ENCODE data around the gene PRR19.
"Not testable (repeated sequence)": the region's sequence is repeated elsewhere in the genome, so short reads cannot be mapped to it uniquely, and the experiment has no call there.

The PRR19 gene

DNA sequence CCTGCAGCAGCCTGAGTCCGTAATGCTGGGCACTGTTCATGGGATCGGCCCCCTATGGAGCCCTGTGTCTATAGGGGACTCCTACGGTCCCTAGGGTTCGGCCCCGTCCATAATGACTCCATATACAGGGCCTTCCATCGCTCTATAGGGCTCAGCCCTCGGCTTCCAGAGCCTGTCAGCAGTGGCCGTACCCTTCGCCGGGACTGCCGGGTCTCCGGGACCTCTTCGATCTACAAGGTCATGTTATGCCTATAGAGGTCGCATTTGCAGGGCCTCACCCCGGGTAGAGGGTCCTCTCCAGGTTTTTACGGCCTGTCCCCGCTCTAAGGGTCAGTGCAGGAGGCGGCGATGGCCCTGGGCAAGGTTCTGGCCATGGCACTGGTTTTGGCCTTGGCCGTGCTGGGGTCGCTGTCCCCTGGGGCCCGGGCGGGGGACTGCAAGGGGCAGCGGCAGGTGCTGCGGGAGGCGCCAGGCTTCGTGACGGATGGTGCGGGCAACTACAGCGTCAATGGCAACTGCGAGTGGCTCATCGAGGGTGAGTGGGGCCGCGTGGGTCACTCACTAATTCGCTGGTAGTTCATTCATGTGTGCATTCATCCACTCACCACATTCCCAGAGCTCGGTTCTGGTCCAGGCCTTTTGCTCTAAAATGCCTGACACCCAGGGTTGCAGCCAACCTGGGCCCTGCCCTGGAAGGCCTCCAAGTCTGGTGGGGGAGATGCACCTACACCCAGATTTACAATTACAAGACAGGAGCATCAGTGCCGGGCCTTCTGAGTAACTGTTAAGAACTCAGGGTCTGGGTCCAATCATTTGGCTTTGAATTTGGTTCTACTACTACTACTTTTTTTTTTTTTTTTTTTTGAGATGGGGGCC, 24.2 kb downstream of the PRR19 start:
- DNase-seq (ENCODE audit: low read depth), result no peak

- no peak for DNase-seq (ENCODE audit: low read depth)
These were observed 25.0 kb downstream of the PRR19 start for GRCh38 chr19:42326969-42327368.

DNA sequence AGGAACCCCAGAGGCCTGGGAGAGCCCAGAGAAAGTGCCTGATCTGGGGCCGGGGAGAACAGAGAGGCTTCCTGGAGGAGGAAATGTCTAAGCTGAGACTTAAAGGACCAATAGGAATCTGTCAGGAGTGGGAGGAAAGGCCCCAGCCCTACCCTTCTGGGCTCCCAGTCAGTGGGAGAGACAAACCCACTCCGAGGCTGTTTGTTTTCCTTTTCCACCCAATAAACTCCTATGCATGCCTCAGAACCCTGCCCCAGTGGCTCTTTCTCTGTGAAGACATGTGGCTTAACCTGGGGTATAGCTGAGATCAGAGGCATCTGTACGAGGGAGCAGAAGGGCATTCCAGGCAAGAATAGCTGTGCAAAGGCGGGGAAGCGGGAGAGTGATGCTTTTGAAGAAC, 25.4 kb downstream of the PRR19 start:
- no peak for DNase-seq (ENCODE audit: low read depth)

DNA sequence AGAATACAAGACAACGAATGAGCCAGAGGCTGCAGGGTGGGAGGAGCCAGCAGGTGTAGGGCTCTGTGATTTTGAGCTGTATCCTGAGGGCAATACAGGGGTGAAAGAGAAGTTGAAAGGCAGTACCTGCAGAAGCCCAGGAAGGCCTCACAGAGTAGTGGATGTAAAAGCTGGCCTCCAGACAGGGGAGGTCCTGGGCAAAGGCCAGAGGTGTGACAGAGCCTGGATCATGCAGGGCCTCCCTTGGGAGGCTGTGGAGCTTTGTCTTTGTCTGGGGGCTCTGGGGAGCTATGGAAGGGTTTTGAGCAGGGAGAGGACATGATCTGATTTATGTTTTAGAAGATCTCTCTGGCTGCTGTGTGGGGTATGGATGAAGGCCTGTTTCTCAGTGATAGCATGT, 26.2 kb downstream of the PRR19 start:
- no peak for DNase-seq (ENCODE audit: low read depth)

GRCh38 chr19:42328854-42329253, 26.9 kb downstream of the PRR19 start:
- DNase-seq (ENCODE audit: low read depth), result no peak

GRCh38 chr19:42330241-42330711, 28.3 kb downstream of the PRR19 start:
- no peak for DNase-seq (ENCODE audit: low read depth)

DNA sequence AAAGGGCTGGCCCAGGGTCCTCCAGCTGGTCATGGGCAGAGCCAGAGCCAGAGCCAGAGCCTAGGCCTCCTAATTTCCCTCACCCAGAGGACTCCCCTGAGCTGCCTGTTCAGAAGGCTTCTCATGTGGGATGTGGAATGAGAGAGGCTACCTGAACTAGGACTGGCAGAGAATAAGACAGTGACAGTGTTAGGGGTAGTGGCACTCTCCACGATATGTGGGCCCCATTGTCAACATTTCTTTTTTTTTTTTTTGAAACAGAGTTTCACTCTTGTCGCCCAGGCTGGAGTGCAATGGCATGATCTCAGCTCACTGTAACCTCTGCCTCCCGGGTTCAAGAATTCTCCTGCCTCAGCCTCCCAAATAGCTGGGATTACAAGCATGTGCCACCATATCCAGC, 29.4 kb downstream of the PRR19 start:
- DNase-seq (ENCODE audit: low read depth), result not testable (repeated sequence)

DNA sequence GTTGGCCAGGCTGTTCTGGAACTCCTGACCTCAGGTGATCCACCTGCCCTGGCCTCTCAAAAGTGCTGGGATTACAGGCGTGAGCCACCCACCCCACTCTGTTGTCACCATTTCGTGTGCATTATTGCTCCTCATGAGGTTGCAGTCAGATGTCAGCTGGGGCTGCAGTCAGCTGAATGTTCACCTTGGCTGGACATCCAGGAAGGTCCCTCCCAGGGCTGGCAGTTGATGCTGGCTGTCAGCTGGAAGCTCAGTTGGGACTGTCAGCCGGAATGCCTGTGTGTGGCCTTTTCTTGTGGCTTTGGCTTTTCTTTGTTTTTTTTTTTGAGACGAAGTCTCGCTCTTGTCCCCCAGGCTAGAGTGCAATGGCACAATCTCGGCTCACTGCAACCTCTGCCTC, 30.1 kb downstream of the PRR19 start:
- DNase-seq (ENCODE audit: low read depth), result no peak

GRCh38 chr19:42333018-42333417, 31.1 kb downstream of the PRR19 start:
- DNase-seq (ENCODE audit: low read depth), result no peak

GRCh38 chr19:42333975-42334696, 32.2 kb downstream of the PRR19 start:
- no peak for DNase-seq (ENCODE audit: low read depth)

DNA sequence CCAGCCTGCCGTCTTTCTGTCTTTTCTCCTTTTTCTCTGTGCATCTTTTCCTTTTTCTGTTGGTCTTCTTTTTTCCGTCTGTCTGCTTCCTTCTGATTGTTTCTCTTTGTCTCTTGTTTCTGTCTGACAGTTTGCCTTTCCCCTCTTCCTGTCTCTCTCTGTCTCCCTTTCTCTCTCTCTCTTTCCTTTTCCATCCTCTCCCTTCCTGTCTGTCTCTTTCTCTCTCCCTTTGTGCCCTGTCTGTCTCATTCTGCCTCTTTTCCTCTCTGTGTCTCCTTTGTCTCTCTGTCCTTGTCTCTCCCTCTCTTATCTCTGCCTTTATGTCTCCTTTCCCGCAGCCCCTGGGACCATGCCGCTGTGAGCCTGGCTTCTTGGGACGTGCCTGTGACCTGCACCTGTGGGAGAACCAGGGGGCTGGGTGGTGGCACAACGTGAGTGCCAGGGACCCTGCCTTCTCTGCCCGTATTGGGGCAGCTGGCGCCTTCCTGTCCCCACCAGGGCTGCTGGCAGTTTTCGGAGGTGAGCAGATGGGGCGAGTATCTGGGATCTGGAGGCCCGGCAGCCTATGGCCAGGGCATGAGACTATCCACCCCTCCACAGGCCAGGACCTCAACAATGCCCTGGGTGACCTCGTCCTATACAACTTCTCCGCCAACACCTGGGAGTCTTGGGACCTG, 32.9 kb downstream of the PRR19 start:
- no peak for DNase-seq (ENCODE audit: low read depth)

- DNase-seq (ENCODE audit: low read depth), result no peak
These were observed 33.5 kb downstream of the PRR19 start for GRCh38 chr19:42335374-42335936.

GRCh38 chr19:42335971-42336370, 34.0 kb downstream of the PRR19 start:
- no peak for DNase-seq (ENCODE audit: low read depth)

DNA sequence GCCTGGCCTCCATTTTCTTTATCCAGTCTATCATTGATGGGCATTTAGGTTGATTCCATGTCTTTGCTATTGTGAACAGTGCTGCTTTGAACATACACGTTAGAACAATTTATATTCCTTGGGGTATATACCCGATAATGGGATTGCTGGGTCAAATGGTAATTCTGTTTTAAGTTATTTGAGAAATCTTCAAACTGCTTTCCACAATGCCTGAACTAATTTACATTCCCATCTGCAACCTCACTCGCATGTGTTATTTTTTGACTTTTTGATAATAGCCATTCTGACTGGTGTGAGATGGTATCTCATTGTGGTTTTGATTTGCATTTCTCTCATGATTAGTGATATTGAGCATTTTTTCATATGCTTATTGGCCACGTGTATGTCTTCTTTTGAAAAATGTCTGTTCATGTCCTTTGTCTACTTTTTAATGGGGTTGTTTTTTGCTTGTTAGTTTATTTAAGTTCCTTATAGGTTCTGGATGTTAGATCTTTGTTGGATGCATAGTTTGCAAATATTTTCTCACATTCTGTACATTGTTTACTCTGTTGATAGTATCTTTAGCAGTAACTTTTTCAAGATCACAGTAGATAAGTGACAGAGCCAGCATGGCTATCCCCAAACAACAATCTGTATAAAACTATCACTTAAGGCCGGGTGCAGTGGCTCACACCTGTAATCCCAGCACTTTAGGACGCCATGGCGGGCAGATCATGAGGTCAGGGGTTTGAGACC, 37.4 kb downstream of the PRR19 start:
- not testable (repeated sequence) for DNase-seq (ENCODE audit: low read depth)

DNA sequence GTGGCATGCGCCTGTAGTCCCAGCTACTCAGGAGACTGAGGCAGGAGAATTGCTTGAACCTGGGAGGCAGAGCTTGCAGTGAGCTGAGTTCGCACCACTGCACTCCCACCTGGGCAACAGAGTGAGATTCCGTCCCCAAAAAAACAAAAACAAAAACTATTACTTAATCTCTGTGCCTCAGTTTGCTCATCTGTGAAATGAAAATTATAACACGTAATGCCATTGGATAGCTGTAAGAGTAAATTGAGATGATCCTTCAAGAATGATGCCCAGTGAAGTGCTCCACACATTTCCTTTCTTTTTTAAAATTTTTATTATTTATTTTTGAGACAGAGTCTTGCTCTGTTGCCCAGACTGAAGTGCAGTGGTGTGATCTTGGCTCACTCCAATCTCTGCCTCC, 38.0 kb downstream of the PRR19 start:
- not testable (repeated sequence) for DNase-seq (ENCODE audit: low read depth)

DNA sequence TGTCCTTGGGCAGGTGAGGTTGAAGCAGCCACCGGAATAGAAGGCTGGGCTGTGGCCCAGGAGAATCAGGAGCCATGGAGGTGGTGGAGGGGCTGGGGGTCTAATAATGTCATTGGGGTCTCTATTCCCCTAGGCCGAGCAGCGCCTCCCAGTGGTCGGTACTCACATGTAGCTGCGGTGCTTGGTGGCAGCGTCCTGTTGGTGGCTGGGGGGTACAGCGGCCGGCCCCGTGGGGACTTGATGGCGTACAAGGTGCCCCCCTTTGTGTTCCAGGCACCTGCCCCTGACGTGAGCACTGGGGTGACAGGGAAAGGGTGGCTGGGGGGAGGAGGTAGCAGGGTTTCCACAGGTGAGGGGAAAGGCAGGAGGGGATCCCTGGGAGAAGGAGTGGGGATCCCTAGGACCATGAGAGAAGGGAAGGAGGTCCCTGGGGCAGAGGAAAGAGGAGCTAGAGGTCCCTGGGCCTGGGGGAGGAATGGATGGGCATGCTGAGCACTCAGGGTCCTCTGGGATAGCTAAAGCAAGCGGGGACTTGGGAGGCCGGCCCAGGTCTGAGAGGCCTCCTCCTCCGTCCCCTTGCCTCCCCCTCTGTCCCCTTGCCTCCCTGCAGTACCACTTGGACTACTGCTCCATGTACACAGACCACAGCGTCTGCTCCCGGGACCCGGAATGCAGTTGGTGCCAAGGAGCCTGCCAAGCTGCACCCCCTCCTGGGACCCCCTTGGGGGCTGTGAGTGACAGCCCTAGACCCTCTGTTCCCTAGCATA, 41.6 kb downstream of the PRR19 start:
- no peak for DNase-seq (ENCODE audit: low read depth)

GRCh38 chr19:42344336-42344893, 42.5 kb downstream of the PRR19 start:
- no peak for DNase-seq (ENCODE audit: low read depth)

GRCh38 chr19:42345191-42345812, 43.4 kb downstream of the PRR19 start:
- DNase-seq (ENCODE audit: low read depth), result no peak

GRCh38 chr19:42348211-42348610, 46.3 kb downstream of the PRR19 start:
- DNase-seq (ENCODE audit: low read depth), result no peak
